GM18517 (cell line): ENCODE data around the gene NRM.
"Not testable (repeated sequence)": the region's sequence is repeated elsewhere in the genome, so short reads cannot be mapped to it uniquely, and the experiment has no call there.

ENCODE experiments used
- ATAC-seq: cut with Tn5 transposase; IDR thresholded peaks from one replicate; pipeline ENCODE4 v1.9.1; 2021; ENCODE audit warnings: mild to moderate bottlenecking, moderate library complexity; ENCODE audit not compliant: unreplicated experiment

The NRM gene

DNA sequence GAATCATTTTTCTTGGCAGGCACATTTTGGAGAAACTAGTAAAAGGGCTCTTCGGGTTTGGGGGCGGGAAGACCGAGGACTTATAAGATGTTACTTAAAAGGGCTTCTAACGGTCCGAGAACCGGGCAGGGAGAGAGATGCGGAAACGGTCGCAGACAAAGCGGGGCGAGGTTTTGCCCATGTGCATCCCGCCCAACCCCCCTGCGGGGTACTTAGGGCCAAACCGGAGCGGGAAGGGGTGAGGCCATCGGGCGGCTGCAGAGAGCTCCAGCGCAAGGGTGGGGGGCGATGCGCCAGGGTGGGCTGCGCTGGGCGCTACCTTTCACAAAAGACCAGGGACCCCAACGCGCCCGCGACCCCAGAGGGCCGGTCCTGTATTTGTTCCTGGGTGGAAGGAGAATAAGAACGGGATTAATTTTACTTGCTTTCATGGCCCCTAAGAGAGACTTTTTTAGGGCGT lies 30.0 kb upstream of the NRM start:
- no peak for ATAC-seq

DNA sequence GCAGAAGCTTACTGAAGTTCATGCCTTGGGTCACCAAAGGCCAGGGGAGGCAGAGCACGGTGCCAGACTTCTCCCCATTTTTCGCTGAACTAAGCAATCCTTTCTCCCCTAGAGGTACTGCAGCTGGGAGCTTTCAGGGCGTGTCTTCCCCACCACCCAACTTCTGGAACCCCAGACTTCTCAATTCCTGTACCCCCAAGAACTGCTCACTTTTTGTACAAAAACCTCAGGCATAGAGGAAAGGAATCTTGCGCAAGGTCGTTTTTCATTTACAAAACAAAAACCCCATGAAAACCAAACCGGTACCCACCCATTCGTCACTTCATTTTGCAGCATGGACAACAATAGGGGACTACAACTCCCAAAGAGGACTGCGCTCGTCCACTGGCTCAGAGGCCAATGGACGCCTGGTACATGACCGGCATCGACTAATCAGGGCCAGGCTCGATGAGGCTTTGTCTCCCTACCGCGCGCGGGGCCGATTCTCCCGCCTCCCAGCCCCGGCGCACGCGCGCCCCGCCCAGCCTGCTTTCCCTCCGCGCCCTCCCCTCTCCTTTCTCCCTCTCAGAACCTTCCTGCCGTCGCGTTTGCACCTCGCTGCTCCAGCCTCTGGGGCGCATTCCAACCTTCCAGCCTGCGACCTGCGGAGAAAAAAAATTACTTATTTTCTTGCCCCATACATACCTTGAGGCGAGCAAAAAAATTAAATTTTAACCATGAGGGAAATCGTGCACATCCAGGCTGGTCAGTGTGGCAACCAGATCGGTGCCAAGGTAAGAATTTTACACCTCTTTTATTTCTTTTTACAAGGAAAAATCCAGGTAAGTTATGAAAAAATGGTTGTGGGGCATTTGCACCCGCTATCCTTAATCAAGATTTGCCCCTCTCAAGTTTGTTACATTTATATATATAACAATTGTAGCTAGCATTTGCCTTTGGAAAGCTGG lies 29.3 kb upstream of the NRM start, which contains the start of gene TUBB:
TSS of gene TUBB (plus strand) at position 562 of the 947 bp plus-strand sequence. CDS start at position 717, 155 bp downstream.
- ATAC-seq, result peak; percentile 38

DNA sequence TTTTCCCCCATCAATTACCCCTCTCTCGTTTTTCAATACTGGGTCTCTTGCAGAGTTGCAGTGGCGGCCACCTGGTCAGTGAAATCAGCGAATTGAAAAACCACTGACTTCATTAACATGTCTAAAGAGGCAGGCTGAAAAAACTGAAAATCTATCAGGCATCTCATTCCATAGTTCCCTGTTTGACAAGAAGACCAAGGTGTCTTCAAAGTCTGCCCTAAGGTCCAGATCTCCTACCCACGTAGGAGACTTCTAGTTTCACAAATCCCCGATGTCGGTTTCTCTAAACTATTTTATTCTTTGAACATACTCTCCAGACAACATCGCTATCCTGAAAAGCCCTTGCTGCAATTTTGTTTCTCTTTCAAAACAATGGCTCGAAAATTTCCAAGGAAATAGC lies 28.6 kb upstream of the NRM start:
- ATAC-seq, result no peak

DNA sequence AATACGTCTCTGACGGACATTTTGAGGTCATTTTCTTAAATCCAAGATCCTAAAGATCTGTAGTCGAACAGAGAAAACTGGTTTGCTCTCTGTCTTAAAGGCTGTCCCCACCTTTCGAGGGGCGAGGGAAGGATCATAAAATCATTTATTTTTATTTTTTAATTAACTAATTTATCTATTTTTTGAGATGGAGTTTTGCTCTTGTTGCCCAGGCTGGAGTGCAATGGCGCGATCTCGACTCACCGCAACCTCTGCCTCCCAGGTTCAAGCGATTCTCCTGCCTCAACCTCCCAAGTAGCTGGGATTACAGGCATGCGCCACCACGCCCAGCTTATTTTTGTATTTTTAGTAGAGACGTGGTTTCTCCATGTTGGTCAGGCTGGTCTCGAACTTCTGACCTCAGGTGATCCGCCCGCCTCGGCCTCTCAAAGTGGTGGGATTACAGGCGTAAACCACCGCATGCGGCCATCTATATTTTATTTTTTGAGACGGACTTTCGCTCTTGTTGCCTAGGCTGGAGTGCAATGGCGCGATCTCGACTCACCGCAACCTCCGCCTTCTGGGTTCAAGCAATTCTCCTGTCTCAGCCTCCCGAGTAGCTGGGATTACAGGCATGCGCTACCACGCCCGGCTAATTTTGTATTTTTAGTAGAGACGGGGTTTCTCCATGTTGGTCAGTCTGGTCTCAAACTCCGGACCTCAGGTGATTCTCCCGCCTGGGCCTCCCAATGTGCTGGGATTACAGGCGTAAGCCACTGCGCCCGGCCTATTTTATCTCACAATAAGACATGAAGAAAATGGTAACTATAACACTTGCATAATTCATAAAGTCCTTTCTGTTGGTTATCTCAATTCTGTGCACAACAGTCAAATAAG lies 27.3 kb upstream of the NRM start:
- ATAC-seq, result not testable (repeated sequence)

DNA sequence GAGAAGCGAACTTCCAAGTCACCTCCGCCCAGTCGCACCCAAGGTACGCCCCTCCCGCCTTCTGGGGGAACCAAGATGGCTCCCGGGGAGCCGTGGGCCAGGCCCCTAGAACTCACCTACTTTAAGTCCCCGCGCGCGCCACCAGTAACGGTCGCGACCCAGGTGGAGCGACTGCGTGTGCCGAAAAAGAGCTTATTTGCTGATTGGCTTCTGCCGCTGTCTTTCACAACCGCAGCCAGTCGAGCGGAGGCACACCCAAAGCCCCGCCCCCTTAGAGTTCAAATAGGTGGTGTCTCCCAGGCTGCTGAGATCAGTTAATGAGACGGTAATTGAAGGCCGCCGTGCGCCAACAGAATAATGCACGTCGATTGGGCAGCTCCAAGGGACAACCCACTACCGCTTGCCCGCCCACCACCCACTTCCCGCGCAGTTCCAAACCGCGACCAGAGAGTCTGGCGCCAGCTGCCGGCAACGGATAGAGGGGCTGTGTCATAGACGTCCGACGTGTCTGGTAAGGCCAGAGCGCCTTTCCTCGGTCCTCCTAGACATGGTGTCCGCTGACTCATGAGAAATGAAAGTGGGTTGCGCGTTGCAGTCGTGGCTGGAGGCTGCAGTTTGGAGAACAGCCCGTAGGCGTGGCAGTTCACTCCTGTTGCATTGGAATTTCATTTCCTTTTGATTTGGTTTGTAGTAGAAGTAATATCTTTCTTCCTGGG lies 26.5 kb upstream of the NRM start, which contains the start of gene MDC1:
TSS of gene MDC1 (minus strand) at position 153 of the 716 bp plus-strand sequence. CDS start 2,106 bp downstream, outside the sequence.
- ATAC-seq, result peak; percentile 68

DNA sequence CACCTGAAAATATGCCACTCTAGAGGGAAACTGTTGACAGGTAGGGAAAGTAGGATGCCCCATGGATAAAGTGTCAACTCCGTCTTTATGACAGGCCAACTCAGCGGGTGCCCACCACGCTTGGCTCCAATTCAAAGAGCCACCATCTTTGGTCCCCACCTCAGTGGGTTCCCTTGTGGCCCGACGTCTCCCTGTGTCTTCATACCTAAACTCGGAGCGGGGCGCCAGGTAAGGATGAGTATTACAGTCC lies 26.0 kb upstream of the NRM start:
- no peak for ATAC-seq

DNA sequence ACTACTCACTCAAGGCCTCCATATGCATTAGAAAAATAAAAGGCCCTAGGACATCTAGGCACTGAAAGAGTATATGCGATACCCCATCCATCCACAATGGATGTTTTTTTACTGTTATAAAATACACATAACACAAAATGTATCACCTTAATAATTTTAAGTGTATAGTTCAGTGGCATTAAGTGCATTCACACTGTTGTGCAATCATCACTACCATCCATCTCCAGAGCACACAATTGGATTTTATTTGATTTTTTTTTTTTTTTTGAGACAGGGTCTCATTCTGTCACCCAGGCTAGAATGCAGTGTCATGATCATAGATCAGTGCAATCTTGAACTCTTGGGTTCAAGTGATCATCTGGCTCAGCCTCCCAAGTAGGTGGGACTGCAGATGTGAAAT lies 23.5 kb upstream of the NRM start:
- ATAC-seq, result no peak

DNA sequence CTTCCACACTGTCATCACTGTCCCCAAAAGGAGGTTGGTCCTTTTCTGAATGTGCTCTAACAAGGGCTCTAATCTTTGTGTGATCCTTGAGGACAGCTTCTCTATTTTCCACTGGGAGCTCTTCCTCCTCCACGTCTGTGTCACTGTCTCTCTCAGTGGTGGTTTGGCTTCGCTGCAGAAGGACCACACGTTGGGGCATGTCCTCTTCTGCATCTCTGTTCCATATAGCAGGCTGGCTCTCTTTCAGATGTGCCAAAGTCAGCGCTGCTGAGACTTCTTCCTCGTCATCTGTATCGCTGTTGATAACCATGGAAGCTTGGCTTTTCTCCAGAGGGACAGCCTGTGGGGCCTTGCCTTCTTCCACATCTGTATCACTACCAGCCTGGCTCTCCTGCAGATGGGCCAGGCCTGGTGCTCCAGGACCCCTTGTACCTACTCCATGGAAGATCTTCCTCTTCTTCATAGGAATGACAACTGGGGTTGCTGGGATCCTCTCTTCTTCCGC lies 21.7 kb upstream of the NRM start:
- no peak for ATAC-seq

DNA sequence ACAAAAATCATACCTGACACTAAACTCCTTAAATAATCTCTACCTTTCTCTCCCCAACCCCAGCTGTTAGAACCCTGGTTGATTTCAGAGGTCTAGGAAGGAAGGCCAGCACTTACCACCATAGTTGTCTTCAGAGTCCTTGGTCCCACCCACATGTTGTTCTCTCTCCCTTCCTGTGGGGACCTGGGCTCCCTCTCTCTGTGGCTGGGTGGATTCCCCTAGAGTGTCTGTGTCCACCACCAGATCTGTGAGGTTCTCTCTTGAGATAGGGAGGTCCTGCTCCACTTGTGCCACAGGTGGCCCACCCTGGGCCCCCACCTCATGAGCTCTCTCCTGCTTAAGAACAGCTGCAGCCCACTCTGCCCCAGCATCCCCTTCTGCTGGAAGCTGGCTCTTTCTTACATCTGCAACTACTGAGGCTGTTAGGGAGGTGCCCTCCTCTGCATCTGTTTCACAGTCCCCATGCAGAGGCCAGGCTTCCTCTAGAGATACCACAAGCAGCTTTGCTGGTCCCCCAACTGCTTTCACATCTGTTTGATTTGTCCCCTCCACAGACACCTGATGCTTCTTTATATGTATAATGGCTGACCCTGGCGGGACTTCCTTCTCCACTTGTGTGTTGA lies 21.1 kb upstream of the NRM start:
- no peak for ATAC-seq

DNA sequence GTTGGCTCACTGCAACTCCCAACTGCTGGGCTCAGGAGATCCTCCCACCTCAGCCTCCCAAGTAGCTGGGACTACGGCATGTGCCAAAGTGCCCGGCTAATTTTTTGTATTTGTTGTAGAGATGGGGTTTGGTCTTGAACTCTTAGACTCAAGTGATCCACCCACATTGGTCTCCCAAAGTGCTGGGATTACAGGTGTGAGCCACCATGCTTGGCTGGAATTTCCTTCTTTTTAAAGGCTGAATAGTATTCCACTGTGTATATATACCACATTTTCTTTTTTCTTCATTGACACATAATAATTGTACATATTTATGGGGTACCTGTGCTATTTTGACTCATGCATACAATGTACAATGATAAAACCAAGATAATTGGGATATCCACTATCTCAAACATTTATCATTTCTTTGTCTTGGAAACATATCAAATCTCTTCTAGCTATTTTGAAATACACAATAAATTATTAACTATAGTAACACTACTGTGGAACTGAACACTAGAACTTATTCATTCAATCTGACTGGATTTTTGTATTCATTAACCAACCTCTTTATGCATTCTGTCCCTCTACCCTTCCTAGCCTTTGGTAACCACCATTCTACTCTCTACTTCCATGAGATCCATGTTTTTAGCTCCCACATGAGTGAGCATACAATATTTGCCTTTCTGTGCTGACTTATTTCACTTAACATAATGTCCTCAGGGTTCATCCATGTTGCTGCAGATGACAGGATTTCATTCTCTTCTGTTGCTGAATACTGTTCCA lies 18.5 kb upstream of the NRM start:
- ATAC-seq, result no peak

DNA sequence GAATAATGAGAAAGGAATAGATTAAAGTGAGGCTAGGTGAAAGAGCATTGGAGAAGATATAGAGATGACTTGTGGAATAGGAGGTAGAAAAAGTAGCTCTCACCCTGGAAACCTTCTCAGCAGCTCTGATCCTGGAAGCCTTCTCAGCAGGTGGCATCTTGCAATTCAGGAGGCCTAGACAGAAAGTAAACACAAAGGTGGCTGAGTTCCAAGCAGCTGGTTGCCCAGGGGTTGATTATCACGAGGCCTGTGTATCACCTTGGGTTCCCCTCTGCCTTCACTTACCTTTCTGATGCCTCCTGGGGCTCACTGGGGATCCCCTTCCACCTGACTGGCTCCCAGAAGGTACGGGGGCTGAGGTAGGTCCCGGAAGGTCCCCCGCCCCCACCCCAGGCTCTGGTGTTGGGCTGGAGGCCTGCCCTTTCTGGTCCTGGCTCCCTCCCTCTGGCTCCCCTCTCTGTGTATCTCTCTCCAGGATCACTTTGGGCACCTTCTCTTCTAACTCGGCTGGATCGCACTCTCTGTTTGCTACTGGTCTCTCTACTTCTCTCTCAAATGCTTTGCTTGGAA lies 16.6 kb upstream of the NRM start:
- no peak for ATAC-seq

DNA sequence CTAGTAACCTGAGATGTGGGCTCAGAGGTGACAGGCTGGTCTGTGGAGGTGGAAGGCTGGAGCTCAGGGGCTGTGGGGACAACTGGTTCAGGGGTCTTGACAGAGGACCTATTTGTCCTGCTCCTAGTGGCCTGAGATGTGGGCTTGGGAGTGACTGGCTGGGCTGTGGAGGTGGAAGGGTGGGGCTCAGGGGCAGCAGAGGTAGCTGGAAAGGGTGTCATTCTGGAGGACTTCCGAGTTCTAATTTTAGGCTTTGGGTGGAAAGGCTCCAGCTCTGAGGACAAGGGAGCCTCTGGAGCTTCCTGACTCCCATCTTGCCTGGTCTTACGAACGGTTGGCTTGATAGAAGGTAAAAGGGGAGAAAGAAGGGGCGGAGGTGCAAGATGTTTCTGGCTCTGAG lies 14.8 kb upstream of the NRM start:
- ATAC-seq, result no peak

DNA sequence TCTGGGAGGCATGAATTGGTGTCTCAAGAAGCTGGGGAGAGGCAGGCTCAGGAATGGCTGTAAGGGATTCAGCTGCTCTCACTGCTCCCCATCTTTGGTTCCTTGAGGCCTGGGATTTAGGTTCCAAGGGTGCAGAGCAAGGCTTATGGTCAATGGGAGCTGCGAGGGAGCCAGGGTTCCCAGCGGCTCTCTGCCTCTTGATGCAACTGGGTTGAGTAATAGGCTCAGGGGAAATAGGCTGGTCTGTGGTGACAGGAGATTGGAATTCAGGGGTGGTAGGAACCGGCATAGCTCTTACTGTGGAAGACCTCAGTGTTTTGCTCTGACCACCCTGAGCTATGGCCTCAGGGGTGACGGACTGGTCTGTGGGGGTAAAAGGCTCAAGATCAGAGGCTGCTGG lies 13.0 kb upstream of the NRM start:
- ATAC-seq, result no peak

DNA sequence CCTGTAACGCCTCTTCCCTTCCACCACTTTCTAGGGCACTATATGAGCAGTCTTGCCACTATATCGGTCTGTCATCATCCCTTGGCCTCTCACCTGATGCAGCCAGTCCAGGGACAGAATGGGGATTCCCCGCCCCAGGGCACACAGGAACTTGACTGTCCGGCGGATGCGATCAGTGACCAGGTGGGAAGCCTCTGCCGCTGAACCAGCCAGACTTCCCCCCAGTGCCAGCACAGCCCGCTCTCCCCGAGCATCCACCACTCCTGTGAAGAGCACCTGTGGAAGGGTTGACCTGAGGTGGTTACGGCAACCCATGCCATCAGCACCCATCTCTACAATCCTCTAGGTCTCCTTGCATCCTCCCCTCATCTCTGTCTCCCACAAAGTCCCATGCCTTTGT lies 12.2 kb upstream of the NRM start:
- no peak for ATAC-seq

DNA sequence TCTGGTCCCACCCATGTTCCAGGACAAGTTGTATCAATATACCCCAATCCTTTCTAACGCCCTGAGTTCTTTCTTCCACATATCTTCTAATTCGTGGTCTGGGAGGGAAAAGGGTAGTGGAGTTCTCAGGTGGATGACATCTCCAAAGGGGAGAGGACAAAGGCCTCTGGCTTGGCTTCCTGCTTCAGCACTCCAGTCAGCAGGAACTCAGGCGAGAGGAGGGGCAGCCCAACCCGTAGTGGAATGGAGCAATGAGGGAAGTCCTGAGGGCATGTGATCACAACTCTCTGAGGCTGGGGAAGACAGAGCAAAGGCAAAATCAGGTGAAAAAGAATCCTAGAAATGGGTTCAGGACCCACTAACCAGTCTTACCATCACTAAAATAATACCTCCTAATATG lies 9.6 kb upstream of the NRM start:
- ATAC-seq, result no peak

DNA sequence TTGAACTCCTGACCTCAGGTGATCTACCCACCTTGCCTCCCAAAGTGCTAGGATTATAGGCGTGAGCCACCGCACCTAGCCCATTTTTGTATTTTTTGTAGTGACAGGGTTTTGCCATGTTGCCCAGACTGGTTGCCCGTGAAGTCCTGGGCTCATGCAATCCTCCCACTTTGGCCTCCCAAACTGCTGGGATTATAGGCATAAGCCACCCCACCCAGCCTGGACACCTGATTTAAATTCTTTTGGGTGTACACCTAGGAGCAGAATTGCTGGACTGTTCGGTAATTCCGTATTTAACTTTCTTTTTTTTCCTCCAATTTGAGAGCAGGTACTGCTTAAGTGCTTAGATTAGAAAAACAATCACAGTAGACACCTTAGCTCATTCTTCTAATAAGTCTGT lies 5.6 kb upstream of the NRM start:
- ATAC-seq, result no peak

DNA sequence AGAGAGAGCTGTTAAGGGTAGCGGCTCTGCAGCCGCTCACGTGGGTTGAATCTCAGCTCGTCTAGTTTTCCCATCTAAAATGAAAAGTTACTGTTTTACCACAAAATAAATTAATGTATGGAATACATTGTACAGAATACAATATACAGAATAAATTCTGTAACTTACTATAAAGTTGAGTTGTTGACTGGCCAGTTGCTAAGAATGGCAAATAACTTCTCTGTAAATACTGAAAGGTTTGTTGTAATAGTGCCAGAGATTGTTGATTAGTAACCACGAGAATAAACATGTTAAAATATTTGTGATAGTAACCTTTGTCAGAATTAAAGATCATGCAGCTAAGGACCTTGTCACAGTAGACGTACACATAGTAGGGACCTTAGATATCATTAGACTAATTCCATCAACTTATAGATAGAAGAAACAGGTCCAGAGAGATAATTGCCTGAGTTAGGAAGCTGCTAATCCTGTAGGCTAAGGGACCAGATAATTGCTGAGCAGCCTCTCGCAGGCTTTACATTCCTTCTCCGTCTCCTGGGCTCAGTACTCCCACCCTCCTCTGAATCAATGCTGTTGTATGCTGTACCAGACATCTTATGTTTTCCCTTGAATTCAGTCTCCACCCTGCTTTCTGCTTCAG lies 544 bp upstream of the NRM start:
- no peak for ATAC-seq

DNA sequence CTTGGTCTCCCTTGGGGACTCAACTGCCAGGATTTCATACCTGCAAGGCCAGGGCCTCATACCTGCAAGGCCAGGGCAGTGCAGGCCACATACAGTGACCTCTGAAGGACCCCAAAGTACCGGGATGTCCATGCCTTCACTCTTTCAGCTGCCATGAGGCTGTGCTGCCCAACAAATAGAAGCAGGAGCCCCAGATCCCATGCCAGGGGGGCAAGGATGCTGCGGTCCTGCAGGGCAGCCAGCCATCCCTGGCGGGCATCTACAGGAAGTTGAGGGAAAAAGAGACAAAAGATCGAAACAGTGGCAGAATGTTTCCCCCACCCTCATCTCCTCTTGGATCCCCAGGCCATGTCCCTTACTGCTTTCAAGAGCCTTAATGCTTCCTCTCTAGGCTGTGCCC lies 799 bp downstream of the NRM start:
- no peak for ATAC-seq
